Caki2 (cell line): ENCODE results near the gene CD82. TPM values are rescaled to one million over a fixed set of nuclear protein-coding genes. Genes with fewer than 3 reads are reported as not detected.

Experiments
- DNase-seq: peaks from one replicate; pipeline ENCODE4 v3.0.0-alpha.2; 2015; ENCODE audit warnings: low read depth
- in situ Hi-C: cut with HindIII; loops from 2 replicates; pipeline ENCODE4 v1.10.0; 2016; ENCODE audit warnings: low sequenced_read_pairs, low pct_unique_long_range_greater_than_20kb, mixed read lengths
- total RNA-seq: library from RNA; depleted of rRNA; stranded (reverse); fragments of >200 nt; shearing (Covaris generic); gene quantifications from 2 replicates; pipeline ENCODE4 v1.2.3, GENCODE V29; 2014; ENCODE audit warnings: low replicate concordance

Gene CD82
- total RNA-seq, 1 experiment from 2014 or later = 35.8 TPM

- in situ Hi-C loops = no loop called here
- DNase-seq = peak; percentile 73
These were observed 3.4 kb downstream of the CD82 start for GRCh38 chr11:44568658-44569473.

- DNase-seq = no peak
- in situ Hi-C loops = no loop called here
These were observed 5.1 kb downstream of the CD82 start for GRCh38 chr11:44570411-44571155.

GRCh38 chr11:44571871-44572270, 6.4 kb downstream of the CD82 start:
- in situ Hi-C loops = no loop called here
- no peak for DNase-seq

- in situ Hi-C loops = no loop called here
- no peak for DNase-seq
These were observed 7.0 kb downstream of the CD82 start for GRCh38 chr11:44572436-44572835.

- in situ Hi-C loops = no loop called here
- no peak for DNase-seq
These were observed 7.4 kb downstream of the CD82 start for GRCh38 chr11:44572884-44573283.

- no peak for DNase-seq
- in situ Hi-C loops = no loop called here
These were observed 7.9 kb downstream of the CD82 start for GRCh38 chr11:44573333-44573732.

GRCh38 chr11:44574610-44575287, 9.3 kb downstream of the CD82 start:
- in situ Hi-C loops = no loop called here
- no peak for DNase-seq

GRCh38 chr11:44575288-44575672, 9.8 kb downstream of the CD82 start:
- in situ Hi-C loops = no loop called here
- DNase-seq = no peak

GRCh38 chr11:44575962-44576361, 10.5 kb downstream of the CD82 start:
- DNase-seq = no peak

GRCh38 chr11:44576656-44577055, 11.2 kb downstream of the CD82 start:
- no peak for DNase-seq
- in situ Hi-C loops = no loop called here

More at GRCh38 chr11:44575962-44576361, 10.5 kb downstream of the CD82 start:
- in situ Hi-C loops = no loop called here

- no peak for DNase-seq
- in situ Hi-C loops = no loop called here
These were observed 11.9 kb downstream of the CD82 start for GRCh38 chr11:44577231-44577830.

- no peak for DNase-seq
These were observed 12.8 kb downstream of the CD82 start for GRCh38 chr11:44578279-44578678.

GRCh38 chr11:44579302-44579761, 13.9 kb downstream of the CD82 start:
- in situ Hi-C loops = no loop called here
- no peak for DNase-seq

More at GRCh38 chr11:44578279-44578678, 12.8 kb downstream of the CD82 start:
- in situ Hi-C loops = no loop called here

GRCh38 chr11:44580701-44581100, 15.2 kb downstream of the CD82 start:
- in situ Hi-C loops = no loop called here
- no peak for DNase-seq

- in situ Hi-C loops = no loop called here
- no peak for DNase-seq
These were observed 15.8 kb downstream of the CD82 start for GRCh38 chr11:44581246-44581645.

- in situ Hi-C loops = no loop called here
- DNase-seq = no peak
These were observed 17.3 kb downstream of the CD82 start for GRCh38 chr11:44582641-44583352.

GRCh38 chr11:44583353-44583669, 17.8 kb downstream of the CD82 start:
- in situ Hi-C loops = no loop called here
- no peak for DNase-seq

GRCh38 chr11:44585421-44585820, 20.0 kb downstream of the CD82 start:
- in situ Hi-C loops = no loop called here
- no peak for DNase-seq
